ENCODE data around the gene SMIM24.
"Not testable (repeated sequence)": the region's sequence is repeated elsewhere in the genome, so short reads cannot be mapped to it uniquely, and the experiment has no call there.

The SMIM24 gene
- total RNA-seq, result 0 to 0.19 (median 0) reads per million in 9 experiments

GRCh38 chr19:3480383-3481091 lies at the start of gene SMIM24:
Gene SMIM24 (minus strand): TSS chr19:3480525. CDS start chr19:3480463, 62 bp downstream.
- DNase-seq, result no peak
- Mint-ChIP-seq H3K27me3 (no peaks in the 10 kb centered on the region), H3K36me3 (ENCODE audit: insufficient read depth) (peaks cover 12% of the 10 kb centered on the region), H3K27ac (peak within 1 kb of the TSS in 1 of 2 donors; percentile 71), H3K4me1 (ENCODE audit: low read depth in 2 of 2) (peaks cover 13 to 17% of the 10 kb centered on the region in 2 donors), H3K9me3 (no peaks in the 10 kb centered on the region), H3K4me3 (peak within 1 kb of the TSS; percentile 68 to 78)
- no peak for ATAC-seq (replicated peaks)

- H3K9me3 Mint-ChIP-seq; ATAC-seq (replicated peaks); DNase-seq; H3K4me1 Mint-ChIP-seq (ENCODE audit: low read depth in 2 of 2); H3K4me3 Mint-ChIP-seq; H3K27me3 Mint-ChIP-seq; H3K27ac Mint-ChIP-seq: not testable (repeated sequence)
- H3K36me3 Mint-ChIP-seq (ENCODE audit: insufficient read depth), result peaks cover 46% of the 10 kb centered on the region
Observed at GRCh38 chr19:3529299-3529698, 49.0 kb upstream of the SMIM24 start.

DNA sequence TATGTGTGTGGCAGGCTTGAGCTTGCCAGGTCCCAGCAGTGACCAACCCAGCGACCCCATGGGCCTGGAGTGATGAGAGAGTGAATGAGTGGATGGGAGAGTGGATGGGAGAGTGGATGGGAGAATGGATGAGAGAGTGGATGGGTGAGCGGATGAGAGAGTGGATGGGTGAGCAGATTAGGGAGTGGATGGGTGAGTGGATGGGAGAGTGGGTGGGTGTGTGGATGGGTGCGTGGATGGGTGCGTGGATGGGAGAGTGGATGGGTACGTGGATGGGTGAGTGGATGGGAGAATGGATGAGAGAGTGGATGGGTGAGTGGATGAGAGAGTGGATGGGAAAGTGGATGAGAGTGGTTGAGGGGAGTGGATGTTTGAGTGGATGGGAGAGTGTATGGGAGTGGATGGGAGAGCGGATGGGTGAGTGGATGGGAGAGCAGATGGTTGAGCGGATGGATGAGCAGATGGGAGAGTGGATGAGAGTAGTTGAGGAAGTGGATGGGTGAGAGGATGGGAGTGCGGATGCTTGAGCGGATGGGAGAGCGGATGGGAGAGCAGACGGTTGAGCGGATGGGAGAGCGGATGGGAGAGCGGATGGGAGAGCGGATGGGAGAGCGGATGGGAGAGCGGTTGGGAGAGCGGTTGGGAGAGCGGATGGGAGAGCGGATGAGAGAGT lies 48.4 kb upstream of the SMIM24 start:
- no peak for ATAC-seq (replicated peaks)
- no peak for DNase-seq
- peaks cover 46% of the 10 kb centered on the region for H3K36me3 Mint-ChIP-seq (ENCODE audit: insufficient read depth)
- no peaks in the 10 kb centered on the region for H3K27me3 Mint-ChIP-seq
- H3K4me3 Mint-ChIP-seq, result no peak overlapping the region
- no peaks in the 10 kb centered on the region for H3K9me3 Mint-ChIP-seq
- H3K27ac Mint-ChIP-seq, result no peak overlapping the region
- H3K4me1 Mint-ChIP-seq (ENCODE audit: low read depth in 2 of 2), result peaks cover 4% of the 10 kb centered on the region in 2 donors

- no peak overlapping the region for H3K4me3 Mint-ChIP-seq
- H3K4me1 Mint-ChIP-seq (ENCODE audit: low read depth in 2 of 2), result peaks cover 4% of the 10 kb centered on the region in 2 donors
- H3K27ac Mint-ChIP-seq, result no peak overlapping the region
- ATAC-seq (replicated peaks) (no peak), DNase-seq (no peak)
- H3K27me3 Mint-ChIP-seq, result no peaks in the 10 kb centered on the region
- peaks cover 40% of the 10 kb centered on the region for H3K36me3 Mint-ChIP-seq (ENCODE audit: insufficient read depth)
- no peaks in the 10 kb centered on the region for H3K9me3 Mint-ChIP-seq
Observed at GRCh38 chr19:3528080-3528479, 47.8 kb upstream of the SMIM24 start.

DNA sequence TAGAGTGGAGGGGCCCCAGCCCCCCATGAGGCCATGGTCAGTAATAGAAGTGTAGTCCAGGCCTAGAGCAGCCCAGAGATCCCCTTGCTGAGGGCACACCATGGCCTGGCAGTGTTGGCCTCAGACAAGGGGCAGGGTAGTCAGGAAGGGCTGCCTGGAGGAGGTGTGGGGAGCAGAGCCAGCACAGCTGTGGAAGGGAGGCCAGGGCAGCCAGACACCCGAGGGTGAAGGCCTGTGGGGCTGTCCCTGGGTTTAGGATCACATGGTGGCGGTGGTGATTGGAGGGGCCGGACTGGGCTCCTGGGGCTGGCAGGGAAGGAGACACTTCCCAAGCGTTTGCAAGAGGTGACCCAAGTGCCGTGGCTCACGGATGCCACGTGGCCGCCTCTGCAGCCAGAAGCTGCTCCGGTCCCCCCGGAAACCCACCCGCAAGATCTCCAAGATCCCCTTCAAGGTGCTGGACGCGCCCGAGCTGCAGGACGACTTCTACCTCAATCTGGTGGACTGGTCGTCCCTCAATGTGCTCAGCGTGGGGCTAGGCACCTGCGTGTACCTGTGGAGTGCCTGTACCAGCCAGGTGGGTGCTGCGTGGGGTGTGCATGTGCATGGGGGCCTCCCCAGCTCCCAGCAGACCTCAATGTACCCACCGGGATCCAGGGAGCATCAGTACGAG lies 47.0 kb upstream of the SMIM24 start:
- Mint-ChIP-seq H3K4me3 (peak overlapping the region in 1 of 2 donors; percentile 41), H3K27me3 (no peaks in the 10 kb centered on the region), H3K4me1 (ENCODE audit: low read depth in 2 of 2) (peaks cover 4 to 5% of the 10 kb centered on the region in 2 donors), H3K36me3 (ENCODE audit: insufficient read depth) (peaks cover 38% of the 10 kb centered on the region), H3K9me3 (no peaks in the 10 kb centered on the region), H3K27ac (peak overlapping the region in 1 of 2 donors; percentile 28)
- ATAC-seq (replicated peaks) (no peak), DNase-seq (no peak)

- no peak for DNase-seq
- Mint-ChIP-seq H3K4me1 (ENCODE audit: low read depth in 2 of 2) (peaks cover 4 to 9% of the 10 kb centered on the region in 2 donors), H3K4me3 (peak overlapping the region in 1 of 2 donors; percentile 41), H3K9me3 (no peaks in the 10 kb centered on the region), H3K27me3 (no peaks in the 10 kb centered on the region), H3K36me3 (ENCODE audit: insufficient read depth) (peaks cover 40% of the 10 kb centered on the region), H3K27ac (peak overlapping the region in 1 of 2 donors; percentile 28)
- no peak for ATAC-seq (replicated peaks)
Observed at GRCh38 chr19:3526507-3527237, 46.3 kb upstream of the SMIM24 start.

- ATAC-seq (replicated peaks), result no peak
- H3K36me3 Mint-ChIP-seq (ENCODE audit: insufficient read depth), result peaks cover 41% of the 10 kb centered on the region
Observed at GRCh38 chr19:3524904-3525451, 44.7 kb upstream of the SMIM24 start.

DNA sequence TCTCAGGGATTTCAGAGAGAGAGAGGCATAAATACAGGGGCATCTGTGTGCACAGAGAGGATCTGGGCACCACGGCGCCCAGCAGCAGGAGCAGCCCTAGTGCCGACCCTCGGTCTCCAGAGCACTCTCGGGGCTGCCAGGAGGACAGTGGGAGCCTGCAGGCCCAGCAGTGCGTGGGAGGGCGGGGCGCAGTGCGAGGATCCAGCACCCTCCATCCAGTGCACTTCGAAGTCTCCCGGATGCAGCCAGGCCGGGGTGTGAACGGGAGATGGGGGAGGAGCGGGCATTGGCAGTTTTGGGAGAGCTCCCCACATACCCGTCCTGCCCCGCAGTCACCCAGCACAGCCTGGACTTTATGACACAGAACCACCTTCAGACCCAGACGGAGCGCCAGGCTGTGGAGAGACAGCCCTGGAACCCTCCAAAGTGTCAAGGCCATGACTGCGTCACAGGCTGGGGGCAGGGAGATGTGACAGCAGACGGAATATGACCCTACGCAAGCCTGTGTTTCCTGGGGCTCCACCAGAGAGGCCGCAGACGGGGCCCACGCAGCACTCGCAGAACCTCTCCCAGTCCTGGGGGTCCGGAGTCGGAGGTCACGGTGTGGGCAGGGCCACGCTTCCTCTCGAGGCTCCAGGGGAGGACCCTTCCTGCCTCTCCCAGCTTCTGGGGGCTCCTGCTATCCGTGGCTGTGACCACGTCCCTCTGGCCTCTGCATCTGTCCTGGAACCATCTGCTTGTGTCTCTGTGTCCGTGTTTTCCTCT lies 43.9 kb upstream of the SMIM24 start:
- ATAC-seq (replicated peaks) (no peak), DNase-seq (no peak)
- H3K27ac Mint-ChIP-seq, result peak overlapping the region in 1 of 2 donors; percentile 72
- H3K36me3 Mint-ChIP-seq (ENCODE audit: insufficient read depth), result peaks cover 47% of the 10 kb centered on the region
- no peaks in the 10 kb centered on the region for H3K9me3 Mint-ChIP-seq
- H3K4me3 Mint-ChIP-seq, result no peak overlapping the region
- no peaks in the 10 kb centered on the region for H3K27me3 Mint-ChIP-seq
- peaks cover 9 to 19% of the 10 kb centered on the region in 2 donors for H3K4me1 Mint-ChIP-seq (ENCODE audit: low read depth in 2 of 2)

More at GRCh38 chr19:3524904-3525451, 44.7 kb upstream of the SMIM24 start:
- no peak for DNase-seq
- Mint-ChIP-seq H3K9me3 (no peaks in the 10 kb centered on the region), H3K4me3 (no peak overlapping the region), H3K27me3 (no peaks in the 10 kb centered on the region), H3K27ac (no peak overlapping the region), H3K4me1 (ENCODE audit: low read depth in 2 of 2) (peaks cover 9 to 14% of the 10 kb centered on the region in 2 donors)

DNA sequence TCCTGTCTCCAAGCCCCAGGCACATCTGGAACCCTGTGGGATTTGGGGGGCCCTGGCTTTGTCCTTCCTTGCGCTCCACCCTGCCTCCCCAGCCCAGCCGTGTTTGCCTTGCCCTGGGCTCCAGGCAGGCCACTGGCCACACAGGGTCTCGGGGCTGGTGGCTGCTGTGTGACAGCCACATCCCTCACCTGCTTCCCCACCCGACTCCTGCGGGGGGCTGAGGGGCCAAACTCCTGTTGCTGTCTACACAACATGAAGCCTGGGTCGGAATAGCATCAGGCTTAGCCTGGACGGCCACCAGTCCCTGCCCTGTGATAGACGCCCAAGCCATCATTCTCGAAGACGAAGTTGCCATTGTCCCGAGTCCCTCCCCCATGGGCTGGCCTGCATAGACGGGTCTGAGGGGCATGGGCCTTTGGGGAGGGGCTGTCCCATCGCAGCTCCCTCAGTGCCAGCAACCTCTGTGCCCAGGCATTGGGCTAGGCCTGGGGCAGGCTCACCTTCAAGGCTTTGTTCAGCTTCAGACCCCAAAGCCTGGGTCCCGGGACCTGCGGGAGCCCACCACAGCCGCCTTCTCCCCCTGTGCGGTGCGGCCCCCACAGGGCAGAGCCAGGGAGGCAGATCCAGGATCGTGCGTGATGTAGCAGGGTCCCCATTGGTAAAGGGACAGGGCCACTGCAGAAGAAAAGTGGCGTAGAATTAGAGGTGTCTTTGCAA lies 43.2 kb upstream of the SMIM24 start:
- H3K9me3 Mint-ChIP-seq, result no peaks in the 10 kb centered on the region
- ATAC-seq (replicated peaks) (no peak), DNase-seq (no peak)
- H3K4me3 Mint-ChIP-seq, result no peak overlapping the region
- H3K4me1 Mint-ChIP-seq (ENCODE audit: low read depth in 2 of 2), result peaks cover 9 to 19% of the 10 kb centered on the region in 2 donors
- peak overlapping the region in 1 of 2 donors; percentile 72 for H3K27ac Mint-ChIP-seq
- peaks cover 48% of the 10 kb centered on the region for H3K36me3 Mint-ChIP-seq (ENCODE audit: insufficient read depth)
- no peaks in the 10 kb centered on the region for H3K27me3 Mint-ChIP-seq

GRCh38 chr19:3522421-3523360 lies 42.4 kb upstream of the SMIM24 start:
- ATAC-seq (replicated peaks), result no peak
- no peak for DNase-seq
- no peaks in the 10 kb centered on the region for H3K9me3 Mint-ChIP-seq

DNA sequence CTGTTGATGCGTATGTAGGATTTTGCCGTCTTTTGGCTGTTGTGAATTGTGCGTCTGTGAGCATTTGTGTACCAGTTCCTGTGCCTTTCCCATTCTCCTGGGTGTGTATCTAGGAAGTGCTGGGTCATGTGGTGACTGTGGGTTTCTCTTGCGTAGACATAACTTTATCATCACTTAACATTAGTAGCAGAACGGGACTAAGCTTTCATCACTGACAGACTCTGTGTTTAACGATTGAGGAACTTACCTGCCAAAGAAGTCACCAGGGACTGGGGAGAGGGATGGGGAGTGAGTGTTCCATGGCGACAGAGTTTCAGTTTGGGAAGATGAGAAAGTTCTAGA lies 40.8 kb upstream of the SMIM24 start:
- Mint-ChIP-seq H3K27ac (peak overlapping the region; percentile 52 to 78), H3K4me3 (no peak overlapping the region)

More at GRCh38 chr19:3522421-3523360, 42.4 kb upstream of the SMIM24 start:
- peaks cover 9 to 19% of the 10 kb centered on the region in 2 donors for H3K4me1 Mint-ChIP-seq (ENCODE audit: low read depth in 2 of 2)
- peak overlapping the region in 1 of 2 donors; percentile 52 for H3K27ac Mint-ChIP-seq
- no peak overlapping the region for H3K4me3 Mint-ChIP-seq
- H3K36me3 Mint-ChIP-seq (ENCODE audit: insufficient read depth), result peaks cover 48% of the 10 kb centered on the region
- H3K27me3 Mint-ChIP-seq, result no peaks in the 10 kb centered on the region

More for the DNA sequence above, 40.8 kb upstream of the SMIM24 start:
- H3K9me3 Mint-ChIP-seq, result no peaks in the 10 kb centered on the region
- peaks cover 48% of the 10 kb centered on the region for H3K36me3 Mint-ChIP-seq (ENCODE audit: insufficient read depth)
- DNase-seq, result no peak
- H3K4me1 Mint-ChIP-seq (ENCODE audit: low read depth in 2 of 2), result peaks cover 12 to 31% of the 10 kb centered on the region in 2 donors
- no peaks in the 10 kb centered on the region for H3K27me3 Mint-ChIP-seq
- ATAC-seq (replicated peaks), result no peak
